GM19025 (cell line): ENCODE data around the gene ARPC4.
"Not testable (repeated sequence)": the region's sequence is repeated elsewhere in the genome, so short reads cannot be mapped to it uniquely, and the experiment has no call there.

Source experiments
- ATAC-seq: cut with Tn5 transposase; IDR thresholded peaks from one replicate; pipeline ENCODE4 v1.9.1; 2021; ENCODE audit warnings: mild to moderate bottlenecking, low read depth, moderate library complexity; ENCODE audit not compliant: unreplicated experiment

ARPC4 gene

DNA sequence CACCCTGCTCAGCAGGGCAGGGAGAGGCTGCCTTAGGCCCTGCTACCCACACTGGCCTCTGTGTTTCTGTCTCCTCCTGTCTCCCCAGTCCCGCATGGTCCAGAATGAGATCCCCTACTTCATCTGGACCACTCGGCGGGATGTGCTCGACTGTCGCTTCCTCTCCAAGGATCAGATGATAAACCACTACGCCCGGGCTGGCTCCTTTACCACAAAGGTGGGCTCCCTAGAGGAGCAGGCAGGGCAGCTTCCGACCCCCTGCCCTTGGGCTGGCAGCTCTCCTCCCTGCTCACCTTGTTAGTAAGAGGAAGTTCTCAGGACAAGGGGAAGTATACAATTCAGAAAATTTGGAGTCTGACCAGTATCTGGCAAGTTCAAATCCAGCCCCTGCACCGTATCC is 23.1 kb downstream of the ARPC4 start:
- no peak for ATAC-seq

DNA sequence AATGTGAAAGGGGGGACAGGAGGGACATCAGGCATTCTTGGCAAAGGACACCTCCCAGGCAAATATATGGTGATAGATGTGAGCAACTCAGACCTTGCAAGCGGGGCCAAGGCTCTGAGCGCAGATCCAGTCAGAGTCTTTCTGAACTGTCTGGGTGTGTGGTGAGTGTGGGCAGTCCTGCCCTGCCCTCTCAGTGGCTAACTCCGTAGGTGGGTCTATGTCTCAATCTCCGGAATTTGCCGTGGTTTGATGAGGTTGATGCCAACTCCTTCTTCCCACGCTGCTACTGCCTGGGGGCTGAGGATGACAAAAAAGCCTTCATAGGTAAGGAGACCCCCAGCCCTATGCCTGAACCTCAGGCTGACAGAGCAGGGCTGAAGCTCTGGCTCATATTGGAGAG is 24.6 kb downstream of the ARPC4 start:
- ATAC-seq: no peak

DNA sequence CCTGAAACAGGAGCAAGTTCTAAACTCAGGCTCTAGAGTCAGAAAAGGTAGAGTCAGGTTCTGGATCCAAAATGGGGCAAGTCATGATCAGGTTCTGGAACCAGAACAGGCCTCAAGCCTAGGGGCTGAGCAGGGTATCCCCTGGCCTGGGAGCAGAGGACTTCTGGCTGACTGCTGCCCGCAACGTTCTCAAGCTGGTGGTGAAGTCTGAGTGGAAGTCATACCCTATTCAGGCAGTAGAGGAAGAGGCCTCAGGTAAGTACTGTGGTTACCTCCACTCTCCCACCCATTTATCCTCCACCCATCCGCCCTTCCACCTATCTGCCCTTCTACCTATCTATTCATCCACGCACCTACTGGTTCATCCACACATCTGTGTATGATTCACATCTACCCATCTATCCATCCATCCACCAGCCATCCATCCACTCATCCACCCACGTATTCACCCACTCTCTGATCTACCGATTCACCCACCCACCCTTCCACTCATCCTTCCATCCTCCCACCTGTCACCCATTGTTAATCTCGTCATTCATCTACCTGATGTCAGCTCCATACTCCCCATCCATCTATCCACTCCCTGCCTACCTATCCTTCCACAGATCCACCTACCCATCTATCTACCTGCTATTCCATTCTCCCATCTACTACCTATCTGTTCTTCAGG is 25.9 kb downstream of the ARPC4 start:
- ATAC-seq: no peak

GRCh38 chr3:9820543-9820942 is 27.7 kb downstream of the ARPC4 start:
- no peak for ATAC-seq

GRCh38 chr3:9820946-9821345 is 28.1 kb downstream of the ARPC4 start:
- no peak for ATAC-seq

DNA sequence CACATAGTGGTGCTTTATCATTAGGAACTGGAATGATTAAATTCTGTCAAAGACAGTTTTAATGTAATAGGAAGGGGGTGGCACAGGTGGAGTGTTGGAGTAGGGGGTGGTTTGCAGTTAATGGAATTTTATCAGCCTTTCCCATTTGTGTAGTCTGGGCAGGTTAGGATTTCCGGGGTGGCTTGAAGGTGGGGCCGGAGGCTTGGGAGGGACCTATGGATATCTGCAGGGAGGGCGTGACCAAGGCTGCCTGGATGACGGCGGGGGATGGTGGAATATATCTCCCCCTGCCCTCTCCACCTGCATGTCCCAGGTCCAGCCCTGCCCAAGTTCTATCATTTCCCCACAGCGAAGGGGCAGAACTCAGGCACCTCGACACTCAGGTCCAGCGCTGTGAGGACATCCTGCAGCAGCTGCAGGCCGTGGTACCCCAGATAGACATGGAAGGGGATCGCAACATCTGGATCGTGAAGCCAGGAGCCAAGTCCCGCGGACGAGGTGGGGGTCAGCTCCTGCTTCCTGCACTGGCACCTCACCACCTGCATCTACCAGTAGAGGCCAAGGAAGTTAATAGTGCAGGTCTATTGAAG is 32.7 kb downstream of the ARPC4 start:
- ATAC-seq: no peak

DNA sequence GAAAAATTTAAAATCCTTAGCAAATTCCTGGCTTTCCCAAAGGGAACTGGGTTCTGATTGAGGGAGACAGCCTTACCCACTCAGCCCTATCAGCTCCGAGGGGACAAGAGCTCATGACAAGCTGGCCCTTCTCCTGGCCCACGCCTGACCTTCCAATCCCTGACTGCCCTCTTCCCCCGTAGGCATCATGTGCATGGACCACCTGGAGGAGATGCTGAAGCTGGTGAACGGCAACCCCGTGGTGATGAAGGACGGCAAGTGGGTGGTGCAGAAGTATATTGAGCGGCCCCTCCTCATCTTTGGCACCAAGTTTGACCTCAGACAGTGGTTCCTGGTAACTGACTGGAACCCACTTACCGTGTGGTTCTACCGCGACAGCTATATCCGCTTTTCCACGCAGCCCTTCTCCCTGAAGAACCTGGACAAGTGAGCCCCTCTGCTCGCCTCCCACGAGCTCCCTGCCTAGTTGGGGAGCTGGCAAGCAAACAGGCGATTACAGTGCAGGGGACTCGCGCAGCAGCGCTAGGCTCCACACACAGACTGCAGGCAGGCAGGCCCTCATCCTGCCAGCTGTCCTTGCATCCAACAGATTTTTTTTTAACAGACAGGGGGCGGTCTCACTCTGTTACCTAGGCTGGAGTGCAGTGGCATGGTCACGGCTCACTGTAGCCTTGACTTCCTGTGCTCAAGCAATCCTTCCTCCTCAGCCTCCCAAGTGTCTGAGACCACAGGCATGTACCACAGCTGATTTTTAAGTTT is 34.1 kb downstream of the ARPC4 start:
- ATAC-seq: no peak

DNA sequence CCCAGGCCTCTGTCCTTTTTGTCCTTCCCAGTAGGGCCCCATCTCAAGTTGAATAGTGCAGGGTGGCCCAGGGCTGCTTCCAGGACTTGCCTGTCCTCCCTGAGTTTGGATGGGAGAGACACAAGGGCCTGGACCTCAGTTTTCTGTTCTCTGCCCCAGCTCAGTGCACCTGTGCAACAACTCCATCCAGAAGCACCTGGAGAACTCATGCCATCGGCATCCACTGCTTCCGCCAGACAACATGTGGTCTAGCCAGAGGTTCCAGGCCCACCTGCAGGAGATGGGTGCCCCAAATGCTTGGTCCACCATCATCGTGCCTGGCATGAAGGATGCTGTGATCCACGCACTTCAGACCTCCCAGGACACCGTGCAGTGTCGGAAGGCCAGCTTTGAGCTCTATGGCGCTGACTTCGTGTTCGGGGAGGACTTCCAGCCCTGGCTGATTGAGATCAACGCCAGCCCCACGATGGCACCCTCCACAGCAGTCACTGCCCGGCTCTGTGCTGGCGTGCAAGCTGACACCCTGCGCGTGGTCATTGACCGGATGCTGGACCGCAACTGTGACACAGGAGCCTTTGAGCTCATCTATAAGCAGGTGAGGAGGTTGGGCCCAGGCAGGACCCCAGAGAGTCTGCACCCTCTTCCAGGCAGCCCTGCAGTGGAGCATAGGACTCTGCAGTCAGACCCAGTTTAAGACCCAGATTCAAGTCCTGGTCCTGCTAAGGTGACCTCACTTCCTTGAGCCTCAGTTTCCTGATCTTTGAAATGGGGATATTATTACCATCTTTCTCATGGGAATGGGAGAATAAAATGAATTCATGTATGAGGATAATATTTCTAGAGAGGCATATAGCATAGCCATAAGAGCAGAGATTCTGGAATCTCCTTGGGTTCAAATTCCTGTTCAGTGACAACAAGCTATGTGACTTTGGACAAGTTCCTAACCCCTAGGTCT is 36.2 kb downstream of the ARPC4 start:
- no peak for ATAC-seq

DNA sequence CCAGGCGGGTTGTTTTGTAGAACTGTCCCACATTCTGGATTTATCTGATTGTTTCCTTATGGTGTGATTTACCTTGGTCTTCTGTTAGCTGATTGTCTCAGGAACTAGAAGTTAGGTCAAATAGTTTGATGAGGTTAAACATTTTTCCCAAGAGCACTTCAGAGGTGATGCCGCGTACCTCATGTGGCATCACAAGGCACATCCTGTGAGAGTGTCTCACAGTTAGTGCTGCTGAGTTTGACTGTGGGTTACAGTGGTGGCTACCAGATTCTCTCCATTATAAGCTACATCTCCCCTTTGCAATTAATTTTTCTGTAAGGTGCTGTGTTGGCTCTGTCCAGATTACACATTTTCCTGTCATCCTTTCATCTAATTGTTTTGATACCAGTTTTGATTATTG is 38.4 kb downstream of the ARPC4 start:
- no peak for ATAC-seq

GRCh38 chr3:9833078-9833477 is 40.2 kb downstream of the ARPC4 start:
- ATAC-seq: no peak

DNA sequence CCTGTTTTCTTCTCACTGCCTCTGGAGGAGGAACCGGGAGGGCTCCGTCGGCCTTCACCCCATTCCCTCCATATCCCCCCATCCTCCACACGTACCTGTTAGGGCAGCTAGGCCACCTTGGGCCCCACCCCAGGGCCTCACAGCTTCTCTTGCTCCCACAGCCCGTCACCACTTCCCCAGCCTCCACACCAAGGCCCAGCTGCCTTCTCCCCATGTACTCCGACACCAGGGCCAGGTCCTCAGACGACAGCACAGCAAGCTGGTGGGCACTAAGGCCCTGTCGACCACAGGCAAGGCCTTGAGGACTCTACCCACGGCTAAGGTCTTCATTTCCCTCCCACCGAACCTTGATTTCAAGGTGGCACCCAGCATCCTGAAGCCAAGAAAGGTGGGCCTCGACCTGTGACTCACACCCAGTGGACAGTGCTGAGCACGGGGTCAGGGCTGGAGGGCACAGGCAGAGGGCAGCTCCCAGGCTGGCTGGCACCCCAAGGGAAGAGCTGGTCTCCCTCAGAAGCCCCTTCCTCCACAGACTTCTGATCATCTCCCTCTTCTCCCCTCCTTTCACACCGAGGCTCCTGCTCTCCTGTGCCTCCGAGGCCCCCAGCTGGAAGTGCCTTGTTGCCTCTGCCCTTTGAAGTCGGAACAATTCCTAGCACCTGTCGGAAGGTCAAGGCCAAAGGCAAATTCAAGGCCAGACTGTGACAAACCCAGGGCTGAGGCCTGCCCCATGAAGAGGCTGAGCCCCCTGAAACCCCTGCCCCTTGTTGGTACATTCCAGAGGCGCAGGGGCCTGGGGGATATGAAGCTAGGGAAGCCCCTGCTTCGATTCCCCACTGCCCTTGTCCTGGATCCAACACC is 41.9 kb downstream of the ARPC4 start:
- no peak for ATAC-seq

DNA sequence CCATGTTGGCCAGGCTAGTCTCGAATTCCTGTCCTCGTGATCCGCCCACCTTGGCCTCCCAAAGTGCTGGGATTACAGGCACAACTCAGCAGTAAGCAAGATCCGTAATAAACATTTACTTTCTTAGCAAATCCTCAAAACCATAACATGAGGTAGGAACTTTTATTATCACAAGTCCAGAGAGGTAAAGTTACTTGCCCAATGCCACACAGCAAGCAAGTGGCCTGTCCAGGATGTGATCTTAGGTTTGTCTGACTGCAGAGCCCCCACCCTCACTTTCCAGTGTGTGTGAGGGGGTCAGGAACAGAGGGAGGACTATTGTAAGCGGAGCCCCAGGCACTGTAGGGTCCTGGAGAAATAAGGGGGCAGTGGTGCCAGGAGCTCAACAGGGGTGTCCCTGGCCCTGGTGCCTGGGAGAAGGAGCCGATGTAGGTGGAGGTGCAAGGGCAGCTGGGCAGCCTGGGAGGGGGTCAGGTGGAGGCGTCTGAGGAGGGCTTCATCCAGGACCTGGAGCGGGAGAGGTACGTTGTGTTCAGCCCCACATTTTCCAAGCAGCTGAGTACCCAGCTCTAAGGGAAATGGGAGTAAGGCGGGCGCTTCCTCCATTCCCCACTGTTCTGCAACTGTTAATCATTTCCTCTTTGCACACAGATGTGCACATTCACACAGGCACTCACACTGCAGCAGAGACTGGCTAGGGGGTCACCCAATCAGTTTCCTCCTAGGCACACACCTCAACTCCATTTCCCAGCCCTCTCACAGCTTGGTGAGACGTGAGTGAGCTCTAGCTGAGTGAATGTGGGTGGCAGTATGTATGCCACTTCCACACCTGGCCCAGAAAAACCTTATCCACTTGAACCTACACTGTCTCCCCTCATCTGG is 45.1 kb downstream of the ARPC4 start:
- no peak for ATAC-seq

- no peak for ATAC-seq
These were observed 46.0 kb downstream of the ARPC4 start for GRCh38 chr3:9838856-9839255.

- no peak for ATAC-seq
These were observed 48.1 kb downstream of the ARPC4 start for GRCh38 chr3:9841015-9841414.

- peak; percentile 98 for ATAC-seq
These were observed 51.0 kb downstream of the ARPC4 start, which contains the start of gene RPUSD3 for GRCh38 chr3:9843715-9844438. RPUSD3 (minus strand) TSS chr3:9844008; CDS start chr3:9843990, 18 bp downstream.

DNA sequence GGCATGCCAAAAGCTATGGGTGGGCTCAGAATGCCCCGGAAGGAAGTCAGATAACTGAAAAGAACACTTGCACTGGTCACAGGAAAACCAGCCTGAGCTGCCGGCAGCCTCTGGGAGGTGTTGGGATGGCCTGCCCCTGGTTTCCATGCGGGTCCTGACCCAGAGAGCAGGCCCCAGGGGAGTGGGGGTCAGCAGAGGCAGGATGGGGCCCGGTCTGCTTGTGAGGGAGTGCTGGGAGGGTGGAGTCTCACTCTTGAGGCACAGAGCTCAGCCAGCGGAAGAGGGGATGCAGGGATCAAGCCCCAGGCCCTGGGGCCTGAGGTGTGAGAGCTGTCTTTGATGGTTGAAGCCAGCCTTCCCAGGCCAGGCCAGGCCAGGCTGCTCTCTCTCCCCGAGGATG is 53.3 kb downstream of the ARPC4 start:
- ATAC-seq: no peak

GRCh38 chr3:9846931-9847488 is 54.1 kb downstream of the ARPC4 start:
- ATAC-seq: no peak

- ATAC-seq: not testable (repeated sequence)
These were observed 55.0 kb downstream of the ARPC4 start for GRCh38 chr3:9847870-9848269.
